Hematopoietic multipotent progenitor cell treated with erythropoietin and hydrocortisone succinate and interleukin-3 and kit ligand, for 15 days (in vitro differentiated cells): ENCODE data around the gene STIL.
"Not testable (repeated sequence)": the region's sequence is repeated elsewhere in the genome, so short reads cannot be mapped to it uniquely, and the experiment has no call there.

Experiments
- DNase-seq: peaks from one replicate; pipeline ENCODE4 v3.0.0-alpha.2; 2015; ENCODE audit warnings: low spot score

STIL gene

GRCh38 chr1:47313915-47314664 lies at the start of gene STIL:
Gene STIL (minus strand): TSS chr1:47314147. CDS start chr1:47310319, 3,828 bp downstream.
- DNase-seq = peak; percentile 98

- no peak for DNase-seq
Observed at GRCh38 chr1:47362828-47363227, 48.9 kb upstream of the STIL start.

GRCh38 chr1:47361380-47361779 lies 47.4 kb upstream of the STIL start:
- no peak for DNase-seq

- DNase-seq = no peak
Observed at GRCh38 chr1:47351305-47351704, 37.4 kb upstream of the STIL start.

- no peak for DNase-seq
Observed at GRCh38 chr1:47348246-47348645, 34.3 kb upstream of the STIL start.

- DNase-seq = no peak
Observed at GRCh38 chr1:47347735-47348134, 33.8 kb upstream of the STIL start.

GRCh38 chr1:47346979-47347378 lies 33.0 kb upstream of the STIL start:
- not testable (repeated sequence) for DNase-seq

- no peak for DNase-seq
Observed at GRCh38 chr1:47340227-47340626, 26.3 kb upstream of the STIL start.

- DNase-seq = no peak
Observed at GRCh38 chr1:47338249-47339077, 24.5 kb upstream of the STIL start.

- DNase-seq = no peak
Observed at GRCh38 chr1:47337350-47337749, 23.4 kb upstream of the STIL start.

GRCh38 chr1:47334765-47335435 lies 21.0 kb upstream of the STIL start:
- no peak for DNase-seq

GRCh38 chr1:47333922-47334764 lies 20.2 kb upstream of the STIL start:
- DNase-seq = peak; percentile 81

GRCh38 chr1:47333578-47333921 lies 19.6 kb upstream of the STIL start, which contains the start of gene CMPK1:
Gene CMPK1 (plus strand): TSS chr1:47333790. CDS start chr1:47333946, 156 bp downstream.
- DNase-seq = peak; percentile 84

- no peak for DNase-seq
Observed at GRCh38 chr1:47332779-47333577, 19.0 kb upstream of the STIL start.

- DNase-seq = no peak
Observed at GRCh38 chr1:47331875-47332274, 17.9 kb upstream of the STIL start.

GRCh38 chr1:47330212-47330611 lies 16.3 kb upstream of the STIL start:
- DNase-seq = no peak

GRCh38 chr1:47328992-47329391 lies 15.0 kb upstream of the STIL start:
- no peak for DNase-seq

- no peak for DNase-seq
Observed at GRCh38 chr1:47326271-47326670, 12.3 kb upstream of the STIL start.

GRCh38 chr1:47325528-47325927 lies 11.6 kb upstream of the STIL start:
- DNase-seq = no peak

GRCh38 chr1:47324682-47325081 lies 10.7 kb upstream of the STIL start:
- DNase-seq = no peak

- no peak for DNase-seq
Observed at GRCh38 chr1:47323599-47324031, 9.7 kb upstream of the STIL start.
